GM12801 (cell line): Measurements from ENCODE around the gene MEGF9.

Source experiments
- CTCF ChIP-seq: IDR thresholded peaks from one replicate; pipeline ENCODE4 v1.5.1; 2011; ENCODE audit warnings: control low read depth; ENCODE audit not compliant: insufficient read length; ENCODE audit errors: extremely low read depth

Gene MEGF9

GRCh38 chr9:120628207-120628924, 85.9 kb downstream of the MEGF9 start:
- no peak for TF ChIP-seq CTCF

- no peak for TF ChIP-seq CTCF
Observed at GRCh38 chr9:120627073-120627472, 87.2 kb downstream of the MEGF9 start.

DNA sequence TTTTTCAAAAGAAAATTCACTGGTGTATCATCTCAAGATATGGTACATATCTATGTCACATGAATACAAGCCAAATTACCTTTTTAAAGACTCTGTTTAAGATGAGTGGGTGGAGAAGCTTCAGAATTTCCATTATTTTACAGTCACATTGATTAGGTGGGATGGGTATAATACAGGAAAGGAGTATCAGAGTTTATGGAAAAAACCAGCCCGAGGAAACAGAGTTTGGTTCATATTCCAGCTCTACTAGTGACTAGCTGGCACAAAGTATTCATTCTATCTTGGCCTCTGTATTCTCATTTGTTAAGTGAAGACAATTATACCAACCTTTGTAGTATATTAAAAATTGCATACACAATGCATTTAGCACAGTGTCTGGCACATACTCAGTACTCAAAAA, 87.8 kb downstream of the MEGF9 start:
- TF ChIP-seq CTCF = no peak

DNA sequence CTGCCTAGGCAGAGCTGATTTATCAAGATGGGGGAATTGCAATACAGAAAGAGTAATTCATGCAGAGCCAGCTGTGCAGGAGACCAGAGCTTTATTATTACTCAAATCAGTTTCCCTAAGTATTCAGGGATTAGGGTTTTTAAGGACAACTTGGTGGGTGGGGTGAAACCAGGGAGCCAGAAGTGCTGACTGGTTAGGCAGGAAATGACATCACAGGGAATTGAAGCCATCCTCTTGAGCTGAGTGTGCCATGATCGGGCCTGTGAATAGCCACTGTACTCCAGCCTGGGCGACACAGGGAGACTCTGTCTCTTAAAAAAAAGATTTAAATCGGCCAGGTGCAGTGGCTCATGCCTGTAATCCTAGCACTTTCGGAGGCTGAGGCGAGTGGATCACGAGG, 89.0 kb downstream of the MEGF9 start:
- TF ChIP-seq CTCF = no peak

GRCh38 chr9:120622790-120623189, 91.5 kb downstream of the MEGF9 start:
- no peak for TF ChIP-seq CTCF

DNA sequence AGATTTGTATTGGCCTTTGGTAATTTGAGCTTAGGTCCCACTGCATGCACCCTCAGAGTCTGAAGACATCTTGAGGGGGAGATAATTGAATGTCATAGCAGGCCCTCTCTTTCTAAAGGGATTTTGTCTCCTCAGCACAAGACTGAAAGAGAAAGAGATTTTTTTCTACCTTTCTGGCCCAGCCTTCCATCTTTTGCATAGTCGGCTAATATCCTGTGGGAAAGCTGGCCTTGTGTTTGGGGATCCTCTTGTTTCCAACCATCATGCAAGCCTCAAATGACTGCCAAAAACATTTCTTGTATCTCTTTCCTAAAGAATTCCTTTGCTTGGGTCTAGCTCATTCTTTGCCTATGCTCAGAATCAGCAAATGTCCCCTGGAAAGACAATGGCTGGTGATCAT, 92.3 kb downstream of the MEGF9 start:
- no peak for TF ChIP-seq CTCF

- TF ChIP-seq CTCF = no peak
Observed at GRCh38 chr9:120619751-120620655, 94.3 kb downstream of the MEGF9 start.
